ENCODE data around the gene FSCN2. TPM values are rescaled to one million over a fixed set of nuclear protein-coding genes. Genes with fewer than 3 reads are reported as not detected.
"Not testable (repeated sequence)": the region's sequence is repeated elsewhere in the genome, so short reads cannot be mapped to it uniquely, and the experiment has no call there.

The FSCN2 gene
- total RNA-seq, 2 donors from 2014 or later = 1.0 to 1.8 TPM

DNA sequence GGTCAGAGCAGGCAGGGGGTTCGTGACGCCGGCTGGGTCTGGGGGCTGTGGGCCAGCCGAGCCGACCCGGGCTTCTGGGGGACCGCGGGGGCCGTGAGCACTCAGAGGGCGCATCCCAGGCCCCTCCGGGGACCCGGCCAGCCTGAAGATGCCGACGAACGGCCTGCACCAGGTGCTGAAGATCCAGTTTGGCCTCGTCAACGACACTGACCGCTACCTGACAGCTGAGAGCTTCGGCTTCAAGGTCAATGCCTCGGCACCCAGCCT is 140 bp downstream of the FSCN2 start:
- H3K4me3 Mint-ChIP-seq = no peak overlapping the region
- 84 to 96% methylated on average over 11 to 20 of the region's 20 CpGs for WGBS, 2 experiments (ENCODE audit: insufficient coverage in 1 of 2, insufficient read length in 1 of 2)
- no peaks in the 10 kb centered on the region for H3K9me3 Mint-ChIP-seq
- Histone ChIP-seq H3K27ac (ENCODE audit: low read depth, low read length) (no peak overlapping the region), H3K9me3 (ENCODE audit: control insufficient read depth, low read length) (no peaks in the 10 kb centered on the region), H3K27me3 (ENCODE audit: control insufficient read depth, insufficient read depth, low read length, poor library complexity, severe bottlenecking) (no peaks in the 10 kb centered on the region), H3K4me1 (ENCODE audit: control insufficient read depth, insufficient read depth, low read length) (no peaks in the 10 kb centered on the region), H3K36me3 (ENCODE audit: control insufficient read depth, insufficient read depth, low read length) (no peaks in the 10 kb centered on the region), H3K4me3 (ENCODE audit: low read length) (no peak overlapping the region), H3K9ac (ENCODE audit: extremely low read depth, low read length, poor library complexity, severe bottlenecking) (no peak overlapping the region)
- H3K27me3 Mint-ChIP-seq (ENCODE audit: insufficient read depth) = peaks cover 26% of the 10 kb centered on the region
- TF ChIP-seq, protein P1, sequence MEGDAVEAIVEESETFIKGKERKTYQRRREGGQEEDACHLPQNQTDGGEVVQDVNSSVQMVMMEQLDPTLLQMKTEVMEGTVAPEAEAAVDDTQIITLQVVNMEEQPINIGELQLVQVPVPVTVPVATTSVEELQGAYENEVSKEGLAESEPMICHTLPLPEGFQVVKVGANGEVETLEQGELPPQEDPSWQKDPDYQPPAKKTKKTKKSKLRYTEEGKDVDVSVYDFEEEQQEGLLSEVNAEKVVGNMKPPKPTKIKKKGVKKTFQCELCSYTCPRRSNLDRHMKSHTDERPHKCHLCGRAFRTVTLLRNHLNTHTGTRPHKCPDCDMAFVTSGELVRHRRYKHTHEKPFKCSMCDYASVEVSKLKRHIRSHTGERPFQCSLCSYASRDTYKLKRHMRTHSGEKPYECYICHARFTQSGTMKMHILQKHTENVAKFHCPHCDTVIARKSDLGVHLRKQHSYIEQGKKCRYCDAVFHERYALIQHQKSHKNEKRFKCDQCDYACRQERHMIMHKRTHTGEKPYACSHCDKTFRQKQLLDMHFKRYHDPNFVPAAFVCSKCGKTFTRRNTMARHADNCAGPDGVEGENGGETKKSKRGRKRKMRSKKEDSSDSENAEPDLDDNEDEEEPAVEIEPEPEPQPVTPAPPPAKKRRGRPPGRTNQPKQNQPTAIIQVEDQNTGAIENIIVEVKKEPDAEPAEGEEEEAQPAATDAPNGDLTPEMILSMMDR (conservative IDR thresholded peaks at IDR 0.05) = no peak
- H3K36me3 Mint-ChIP-seq (ENCODE audit: low read depth) = no peaks in the 10 kb centered on the region
- DNase-seq = no peak
- H3K4me1 Mint-ChIP-seq = peaks cover under 1% of the 10 kb centered on the region
- H3K27ac Mint-ChIP-seq = no peak overlapping the region

DNA sequence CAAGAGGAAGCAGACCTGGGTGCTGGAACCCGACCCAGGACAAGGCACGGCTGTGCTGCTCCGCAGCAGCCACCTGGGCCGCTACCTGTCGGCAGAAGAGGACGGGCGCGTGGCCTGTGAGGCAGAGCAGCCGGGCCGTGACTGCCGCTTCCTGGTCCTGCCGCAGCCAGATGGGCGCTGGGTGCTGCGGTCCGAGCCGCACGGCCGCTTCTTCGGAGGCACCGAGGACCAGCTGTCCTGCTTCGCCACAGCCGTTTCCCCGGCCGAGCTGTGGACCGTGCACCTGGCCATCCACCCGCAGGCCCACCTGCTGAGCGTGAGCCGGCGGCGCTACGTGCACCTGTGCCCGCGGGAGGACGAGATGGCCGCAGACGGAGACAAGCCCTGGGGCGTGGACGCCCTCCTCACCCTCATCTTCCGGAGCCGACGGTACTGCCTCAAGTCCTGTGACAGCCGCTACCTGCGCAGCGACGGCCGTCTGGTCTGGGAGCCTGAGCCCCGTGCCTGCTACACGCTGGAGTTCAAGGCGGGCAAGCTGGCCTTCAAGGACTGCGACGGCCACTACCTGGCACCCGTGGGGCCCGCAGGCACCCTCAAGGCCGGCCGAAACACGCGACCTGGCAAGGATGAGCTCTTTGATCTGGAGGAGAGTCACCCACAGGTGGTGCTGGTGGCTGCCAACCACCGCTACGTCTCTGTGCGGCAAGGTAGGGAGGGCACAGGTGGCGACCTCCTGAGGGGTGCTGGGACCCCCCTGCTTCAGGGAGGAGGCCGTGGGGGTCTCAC is 667 bp downstream of the FSCN2 start:
- no peaks in the 10 kb centered on the region for H3K27me3 ChIP-seq (ENCODE audit: control insufficient read depth, insufficient read depth, low read length, poor library complexity, severe bottlenecking)
- 92 to 96% methylated on average over 46 to 62 of the region's 62 CpGs for WGBS, 2 experiments (ENCODE audit: insufficient coverage in 1 of 2, insufficient read length in 1 of 2)
- H3K27me3 Mint-ChIP-seq (ENCODE audit: insufficient read depth) = peaks cover 29% of the 10 kb centered on the region
- H3K4me3 ChIP-seq (ENCODE audit: low read length) = no peak overlapping the region
- H3K4me1 Mint-ChIP-seq = no peaks in the 10 kb centered on the region
- H3K27ac ChIP-seq (ENCODE audit: low read depth, low read length) = no peak overlapping the region
- TF ChIP-seq, protein P1 (conservative IDR thresholded peaks at IDR 0.05) = no peak
- H3K9me3 ChIP-seq (ENCODE audit: control insufficient read depth, low read length) = no peaks in the 10 kb centered on the region
- DNase-seq = no peak
- H3K27ac Mint-ChIP-seq = no peak overlapping the region
- no peaks in the 10 kb centered on the region for H3K36me3 Mint-ChIP-seq (ENCODE audit: low read depth)
- H3K9ac ChIP-seq (ENCODE audit: extremely low read depth, low read length, poor library complexity, severe bottlenecking) = no peak overlapping the region
- H3K36me3 ChIP-seq (ENCODE audit: control insufficient read depth, insufficient read depth, low read length) = no peaks in the 10 kb centered on the region
- H3K4me1 ChIP-seq (ENCODE audit: control insufficient read depth, insufficient read depth, low read length) = no peaks in the 10 kb centered on the region
- H3K9me3 Mint-ChIP-seq = no peaks in the 10 kb centered on the region
- no peak overlapping the region for H3K4me3 Mint-ChIP-seq

DNA sequence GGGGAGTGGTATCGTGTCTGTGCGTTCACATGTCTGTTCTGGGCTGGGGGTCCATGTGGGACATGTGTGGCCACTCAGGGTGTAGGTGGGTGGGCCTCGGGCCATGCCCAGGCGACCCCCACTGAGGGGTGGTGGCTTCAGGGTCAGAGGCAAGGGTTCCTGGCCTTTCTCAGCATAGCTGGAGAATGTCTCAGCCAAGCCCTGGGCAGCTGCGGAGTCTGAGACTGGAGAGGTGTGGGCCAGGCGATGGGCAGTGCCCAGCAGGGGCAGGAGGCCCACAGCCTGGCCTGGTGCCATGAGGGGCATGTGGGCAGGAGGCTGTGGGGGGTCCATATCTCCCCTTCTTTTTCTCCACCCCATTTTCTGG is 1.2 kb downstream of the FSCN2 start:
- TF ChIP-seq, protein P1 (conservative IDR thresholded peaks at IDR 0.05) = no peak
- Mint-ChIP-seq H3K4me1 (no peaks in the 10 kb centered on the region), H3K4me3 (no peak overlapping the region), H3K27me3 (ENCODE audit: insufficient read depth) (peaks cover 33% of the 10 kb centered on the region), H3K36me3 (ENCODE audit: low read depth) (no peaks in the 10 kb centered on the region), H3K9me3 (no peaks in the 10 kb centered on the region), H3K27ac (no peak overlapping the region)
- Histone ChIP-seq H3K4me1 (ENCODE audit: control insufficient read depth, insufficient read depth, low read length) (no peaks in the 10 kb centered on the region), H3K9me3 (ENCODE audit: control insufficient read depth, low read length) (no peaks in the 10 kb centered on the region), H3K4me3 (ENCODE audit: low read length) (no peak overlapping the region), H3K27me3 (ENCODE audit: control insufficient read depth, insufficient read depth, low read length, poor library complexity, severe bottlenecking) (no peaks in the 10 kb centered on the region), H3K36me3 (ENCODE audit: control insufficient read depth, insufficient read depth, low read length) (no peaks in the 10 kb centered on the region), H3K9ac (ENCODE audit: extremely low read depth, low read length, poor library complexity, severe bottlenecking) (no peak overlapping the region), H3K27ac (ENCODE audit: low read depth, low read length) (no peak overlapping the region)
- no peak for DNase-seq
- WGBS, 2 experiments (ENCODE audit: insufficient coverage in 1 of 2, insufficient read length in 1 of 2) = 89 to 100% methylated on average over 3 to 6 of the region's 6 CpGs

DNA sequence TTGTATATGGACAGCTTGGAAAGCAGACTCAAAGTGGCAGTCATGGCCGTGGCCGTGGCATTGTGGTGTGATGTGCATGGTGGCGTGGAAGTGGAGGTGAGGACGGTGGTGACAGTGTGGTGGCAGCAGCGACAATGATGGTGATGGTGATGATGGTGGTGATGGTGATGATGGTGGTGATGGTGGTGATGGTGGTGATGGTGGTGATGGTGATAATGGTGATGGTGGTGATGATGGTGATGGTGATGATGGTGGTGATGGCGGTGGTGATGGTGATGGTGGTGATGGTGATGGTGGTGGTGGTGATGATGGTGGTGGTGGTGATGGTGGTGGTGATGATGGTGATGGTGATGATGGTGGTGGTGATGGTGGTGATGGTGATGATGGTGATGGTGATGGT is 2.8 kb downstream of the FSCN2 start:
- DNase-seq; H3K9me3 ChIP-seq (ENCODE audit: control insufficient read depth, low read length); H3K36me3 ChIP-seq (ENCODE audit: control insufficient read depth, insufficient read depth, low read length); H3K9ac ChIP-seq (ENCODE audit: extremely low read depth, low read length, poor library complexity, severe bottlenecking); H3K27me3 ChIP-seq (ENCODE audit: control insufficient read depth, insufficient read depth, low read length, poor library complexity, severe bottlenecking); H3K4me1 ChIP-seq (ENCODE audit: control insufficient read depth, insufficient read depth, low read length); H3K36me3 Mint-ChIP-seq (ENCODE audit: low read depth); H3K9me3 Mint-ChIP-seq; H3K4me1 Mint-ChIP-seq; H3K27ac Mint-ChIP-seq; H3K27ac ChIP-seq (ENCODE audit: low read depth, low read length); H3K4me3 ChIP-seq (ENCODE audit: low read length); H3K4me3 Mint-ChIP-seq: not testable (repeated sequence)
- H3K27me3 Mint-ChIP-seq (ENCODE audit: insufficient read depth) = peaks cover 36% of the 10 kb centered on the region
- 90 to 100% methylated on average over 5 of the region's 6 CpGs for WGBS, 2 experiments (ENCODE audit: insufficient coverage in 1 of 2, insufficient read length in 1 of 2)

DNA sequence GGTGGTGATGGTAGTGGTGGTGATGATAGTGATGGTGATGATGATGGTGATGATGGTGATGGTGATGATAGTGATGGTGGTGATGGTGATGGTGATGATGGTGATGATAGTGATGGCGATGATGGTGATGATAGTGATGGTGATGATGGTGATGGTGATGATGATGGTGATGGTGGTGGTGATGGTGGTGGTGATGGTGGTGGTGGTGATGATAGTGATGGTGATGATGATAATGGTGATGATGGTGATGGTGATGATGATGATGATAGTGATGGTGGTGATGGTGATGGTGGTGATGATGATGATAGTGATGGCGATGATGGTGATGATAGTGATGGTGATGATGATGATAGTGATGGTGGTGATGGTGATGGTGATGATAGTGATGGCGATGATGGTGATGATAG is 3.8 kb downstream of the FSCN2 start:
- not testable (repeated sequence) for H3K27me3 ChIP-seq (ENCODE audit: control insufficient read depth, insufficient read depth, low read length, poor library complexity, severe bottlenecking); H3K4me3 ChIP-seq (ENCODE audit: low read length); H3K27ac ChIP-seq (ENCODE audit: low read depth, low read length); H3K4me1 ChIP-seq (ENCODE audit: control insufficient read depth, insufficient read depth, low read length); H3K4me1 Mint-ChIP-seq; H3K27ac Mint-ChIP-seq; H3K4me3 Mint-ChIP-seq; H3K36me3 Mint-ChIP-seq (ENCODE audit: low read depth); H3K9me3 ChIP-seq (ENCODE audit: control insufficient read depth, low read length); DNase-seq; H3K36me3 ChIP-seq (ENCODE audit: control insufficient read depth, insufficient read depth, low read length); H3K9me3 Mint-ChIP-seq; H3K9ac ChIP-seq (ENCODE audit: extremely low read depth, low read length, poor library complexity, severe bottlenecking)
- H3K27me3 Mint-ChIP-seq (ENCODE audit: insufficient read depth) = peaks cover 37% of the 10 kb centered on the region
- 82 to 93% methylated on average over 3 of the region's 3 CpGs for WGBS, 2 experiments (ENCODE audit: insufficient coverage in 1 of 2, insufficient read length in 1 of 2)

Measured in endodermal cell (in vitro differentiated cells).